ENCODE measurements around the gene SYT3. TPM values are rescaled to one million over a fixed set of nuclear protein-coding genes. Genes with fewer than 3 reads are reported as not detected.
"Not testable (repeated sequence)": the region's sequence is repeated elsewhere in the genome, so short reads cannot be mapped to it uniquely, and the experiment has no call there.

The SYT3 gene
- total and polyA plus RNA-seq, 7 donors: under 0.01 to 0.66 (median 0.37) TPM; not detected in 1

GRCh38 chr19:50618379-50618778, 21.3 kb downstream of the SYT3 start:
- H3K27ac ChIP-seq; DNase-seq; H3K4me3 ChIP-seq; intact Hi-C loops (cut with DNase I); H3K9me3 ChIP-seq; H3K27me3 ChIP-seq; H3K4me1 ChIP-seq; H3K36me3 ChIP-seq: not testable (repeated sequence)
- 92% methylated on average over 4 of the region's 5 CpGs for WGBS, 2 donors

GRCh38 chr19:50612504-50613404, 26.9 kb downstream of the SYT3 start:
- not testable (repeated sequence) for H3K36me3 ChIP-seq

GRCh38 chr19:50607874-50608785, 31.6 kb downstream of the SYT3 start:
- Histone ChIP-seq H3K4me1 (peaks cover 0 to 10% (median 3%) of the 10 kb centered on the region in 4 donors), H3K4me3 (no peak overlapping the region), H3K27me3 (peaks cover 0 to 35% (median 7%) of the 10 kb centered on the region in 3 donors), H3K36me3 (no peaks in the 10 kb centered on the region), H3K27ac (no peak overlapping the region), H3K9me3 (no peaks in the 10 kb centered on the region)
- DNase-seq: peak; percentile 81
- WGBS, 2 donors: 18 to 48% methylated on average over 56 of the region's 56 CpGs
- TF ChIP-seq CTCF (IDR thresholded peaks at IDR 0.05): no peak
- TF ChIP-seq POLR2A (IDR thresholded peaks at IDR 0.05): no peak
- TF ChIP-seq EP300 (IDR thresholded peaks at IDR 0.05): no peak
- TF ChIP-seq POLR2AphosphoS5 (IDR thresholded peaks at IDR 0.05): no peak
- intact Hi-C loops (cut with DNase I): no loop called here

More at GRCh38 chr19:50612504-50613404, 26.9 kb downstream of the SYT3 start:
- DNase-seq; H3K27ac ChIP-seq; H3K9me3 ChIP-seq; intact Hi-C loops (cut with DNase I); H3K4me3 ChIP-seq; H3K4me1 ChIP-seq: not testable (repeated sequence)
- WGBS, 2 donors: 74 to 82% methylated on average over 11 of the region's 11 CpGs
- H3K27me3 ChIP-seq: peaks cover 0 to 16% (median 0%) of the 10 kb centered on the region in 3 donors

GRCh38 chr19:50607388-50607787, 32.3 kb downstream of the SYT3 start:
- Histone ChIP-seq H3K4me1 (peaks cover 0 to 10% (median 3%) of the 10 kb centered on the region in 4 donors), H3K9me3 (no peaks in the 10 kb centered on the region), H3K27ac (no peak overlapping the region), H3K4me3 (no peak overlapping the region), H3K27me3 (peaks cover 0 to 40% (median 7%) of the 10 kb centered on the region in 3 donors), H3K36me3 (no peaks in the 10 kb centered on the region)
- intact Hi-C loops (cut with DNase I): no loop called here
- no peak for DNase-seq
- TF ChIP-seq POLR2AphosphoS5 (IDR thresholded peaks at IDR 0.05) (no peak), EP300 (IDR thresholded peaks at IDR 0.05) (no peak), POLR2A (IDR thresholded peaks at IDR 0.05) (no peak), CTCF (IDR thresholded peaks at IDR 0.05) (no peak)
- WGBS, 2 donors: 68 to 86% methylated on average over 20 of the region's 20 CpGs

- Histone ChIP-seq H3K27me3 (peaks cover 0 to 48% (median 7%) of the 10 kb centered on the region in 3 donors), H3K4me1 (peaks cover 0 to 10% (median 3%) of the 10 kb centered on the region in 4 donors)
- H3K4me3 ChIP-seq; intact Hi-C loops (cut with DNase I); H3K9me3 ChIP-seq; H3K27ac ChIP-seq; DNase-seq; H3K36me3 ChIP-seq: not testable (repeated sequence)
- 40 to 72% methylated on average over 47 to 50 of the region's 58 CpGs for WGBS, 2 donors
These were observed 33.4 kb downstream of the SYT3 start for GRCh38 chr19:50606059-50606836.

- H3K4me3 ChIP-seq; H3K27ac ChIP-seq; H3K9me3 ChIP-seq; DNase-seq; H3K36me3 ChIP-seq; intact Hi-C loops (cut with DNase I): not testable (repeated sequence)
- Histone ChIP-seq H3K27me3 (peaks cover 0 to 57% (median 7%) of the 10 kb centered on the region in 3 donors), H3K4me1 (peaks cover 0 to 10% (median 3%) of the 10 kb centered on the region in 4 donors)
- 56 to 69% methylated on average over 45 of the region's 56 CpGs for WGBS, 2 donors
These were observed 35.2 kb downstream of the SYT3 start for GRCh38 chr19:50604264-50605073.

Measured in sigmoid colon (tissue), 7 donors.